PC-9 (cell line): ENCODE data around the gene ICE2. TPM values are rescaled to one million over a fixed set of nuclear protein-coding genes. Genes with fewer than 3 reads are reported as not detected.

Experiments
- BruUV-seq: library from RNA; stranded (reverse); fragments of 400-500 nt; replicated peaks from 2 replicates; lab custom pipeline; 2021; lab: Mats Ljungman, UMichigan
- CTCF ChIA-PET: fragments of 300-600 bp; sonication (Branson Sonifier 250); formaldehyde crosslinking; loops from one replicate; lab custom pipeline; 2022; ENCODE audit warnings: antibody characterized with exemption; lab: Charles Lee
- POLR2A ChIA-PET: fragments of 300-600 bp; sonication (Branson Sonifier 250); formaldehyde crosslinking; loops from one replicate; lab custom pipeline; 2022; ENCODE audit warnings: antibody characterized with exemption; ENCODE audit not compliant: unreplicated experiment; lab: Charles Lee
- DNase-seq, 2 experiments: peaks; one replicate each; pipeline versions ENCODE4 v3.0.0 to v3.0.0-alpha.2; 2015 to 2022; ENCODE audit warnings: mixed read lengths in 1 of 2
- H2AFZ ChIP-seq: fragments of 200-600 bp; sonication (generic); 2 replicates; pipeline ENCODE4 v1.8.1; 2017; ENCODE audit warnings: antibody characterized with exemption
- H3F3A ChIP-seq: fragments of 200-600 bp; sonication (generic); 2 replicates; pipeline ENCODE4 v1.8.1; 2017; ENCODE audit warnings: antibody characterized with exemption, mild to moderate bottlenecking, low read depth; ENCODE audit not compliant: insufficient read depth
- H3K27ac ChIP-seq: fragments of 200-600 bp; sonication (generic); 2 replicates; pipeline ENCODE4 v1.6.1; 2016; ENCODE audit warnings: mixed run types
- H3K27me3 ChIP-seq: fragments of 200-600 bp; sonication (generic); 2 replicates; pipeline ENCODE4 v1.6.1; 2016; ENCODE audit warnings: low read depth, mixed run types; ENCODE audit not compliant: insufficient read depth
- H3K36me3 ChIP-seq: fragments of 200-600 bp; sonication (generic); 2 replicates; pipeline ENCODE4 v1.6.1; 2016; ENCODE audit warnings: low read depth, mixed run types
- H3K4me1 ChIP-seq: fragments of 200-600 bp; sonication (generic); replicated peaks from 2 replicates; pipeline ENCODE4 v1.6.1; 2016; ENCODE audit warnings: mixed run types; ENCODE audit not compliant: insufficient read depth
- H3K4me2 ChIP-seq: fragments of 200-600 bp; sonication (generic); 2 replicates; pipeline ENCODE4 v1.6.1; 2017; ENCODE audit warnings: mixed run types
- H3K4me3 ChIP-seq: fragments of 200-600 bp; sonication (generic); 2 replicates; pipeline ENCODE4 v1.6.1; 2016; ENCODE audit warnings: mixed run types
- H3K79me2 ChIP-seq: fragments of 200-600 bp; sonication (generic); 2 replicates; pipeline ENCODE4 v1.6.1; 2017; ENCODE audit warnings: low read depth, mixed run types
- H3K9me2 ChIP-seq: fragments of 200-600 bp; sonication (generic); 2 replicates; pipeline ENCODE4 v1.8.1; 2017; ENCODE audit warnings: mild to moderate bottlenecking; ENCODE audit not compliant: insufficient read depth
- H3K9me3 ChIP-seq: fragments of 200-600 bp; sonication (generic); 2 replicates; pipeline ENCODE4 v1.8.1; 2016; ENCODE audit warnings: low read depth; ENCODE audit not compliant: insufficient read depth
- H4K20me1 ChIP-seq: fragments of 200-600 bp; sonication (generic); 2 replicates; pipeline ENCODE4 v1.8.1; 2017; ENCODE audit not compliant: insufficient read depth
- CTCF ChIP-seq: fragments of 200-600 bp; sonication (generic); conservative IDR thresholded peaks from 2 replicates; pipeline ENCODE4 v1.6.1; 2017; ENCODE audit warnings: mixed run types, antibody characterized with exemption, mild to moderate bottlenecking, moderate library complexity
- EZH2 ChIP-seq: fragments of 200-600 bp; sonication (generic); IDR thresholded peaks from 2 replicates; pipeline ENCODE4 v1.8.0; 2017; ENCODE audit warnings: antibody characterized with exemption, low read depth
- intact Hi-C: fragments of 100-400 bp; cut with micrococcal nuclease; formaldehyde crosslinking; loops from one replicate; pipeline ENCODE4 v1.10.0; 2022; ENCODE audit not compliant: unreplicated experiment
- total RNA-seq: library from RNA; stranded (reverse); gene quantifications from 2 replicates; pipeline ENCODE4 v1.2.3, GENCODE V29; 2021

ICE2 gene
- total RNA-seq, 1 experiment from 2014 or later, result 67.5 TPM

GRCh38 chr15:60374209-60374608 is 104.7 kb downstream of the ICE2 start:
- intact Hi-C loops, result loop anchor here (1.0 to 5.0 kb wide), 4 partner anchors 19 to 1097 kb away; no protein-coding TSS in a partner anchor
- H2AFZ ChIP-seq, result no peak overlapping the region
- no peaks in the 10 kb centered on the region for H3K9me3 ChIP-seq
- H3K4me2 ChIP-seq, result peak overlapping the region; percentile 56
- no peaks in the 10 kb centered on the region for H3K9me2 ChIP-seq
- no TSS peak for BruUV-seq
- H3K4me1 ChIP-seq, result peaks cover 52% of the 10 kb centered on the region
- CTCF ChIA-PET, result interaction anchor here (1.0 to 1.3 kb wide), 3 partner anchors 12 to 70 kb away, joined by 3 to 11 read pairs (median 3); no protein-coding TSS in a partner anchor
- POLR2A ChIA-PET, result interaction anchor here (0.9 to 1.4 kb wide), 10 partner anchors 9 to 558 kb away, joined by 3 to 24 read pairs (median 6); partner anchors contain the start of gene ANXA2
- H3K36me3 ChIP-seq, result no peaks in the 10 kb centered on the region
- no peaks in the 10 kb centered on the region for H4K20me1 ChIP-seq
- H3K27ac ChIP-seq, result peak overlapping the region; percentile 97
- TF ChIP-seq CTCF, result no peak
- no peak for TF ChIP-seq EZH2
- peaks cover 32% of the 10 kb centered on the region for H3F3A ChIP-seq
- no peaks in the 10 kb centered on the region for H3K27me3 ChIP-seq
- peaks cover 64% of the 10 kb centered on the region for H3K79me2 ChIP-seq
- no peak overlapping the region; the same call in 1 of the 2 replicates for H3K4me3 ChIP-seq
- no peak for DNase-seq

- Histone ChIP-seq H3K9me2 (no peaks in the 10 kb centered on the region), H3K4me3 (no peak overlapping the region), H3K79me2 (peaks cover 68% of the 10 kb centered on the region), H3K27ac (peak overlapping the region; percentile 97), H3K27me3 (no peaks in the 10 kb centered on the region), H3F3A (peaks cover 32% of the 10 kb centered on the region), H3K9me3 (no peaks in the 10 kb centered on the region), H3K4me1 (peaks cover 49% of the 10 kb centered on the region), H4K20me1 (no peaks in the 10 kb centered on the region), H3K36me3 (no peaks in the 10 kb centered on the region), H3K4me2 (peak overlapping the region; percentile 56), H2AFZ (no peak overlapping the region)
- DNase-seq, result no peak
- BruUV-seq, result TSS peak; percentile 31
- no peak for TF ChIP-seq EZH2
- no peak for TF ChIP-seq CTCF
- intact Hi-C loops, result loop anchor here (1.0 to 5.0 kb wide), 4 partner anchors 20 to 1096 kb away; no protein-coding TSS in a partner anchor
- CTCF ChIA-PET, result no interaction called here
- POLR2A ChIA-PET, result interaction anchor here (0.6 kb wide), 1 partner anchor 11 kb away, joined by 15 read pairs; no protein-coding TSS in a partner anchor
Observed at GRCh38 chr15:60373745-60374144, 105.2 kb downstream of the ICE2 start.

GRCh38 chr15:60373327-60373726 is 105.6 kb downstream of the ICE2 start:
- TF ChIP-seq EZH2 (no peak), CTCF (no peak)
- Histone ChIP-seq H3F3A (peaks cover 32% of the 10 kb centered on the region; the same call in 1 of the 2 replicates), H3K4me3 (no peak overlapping the region), H3K9me3 (no peaks in the 10 kb centered on the region), H4K20me1 (no peaks in the 10 kb centered on the region), H3K9me2 (no peaks in the 10 kb centered on the region), H3K36me3 (no peaks in the 10 kb centered on the region), H3K4me1 (peaks cover 49% of the 10 kb centered on the region), H3K27ac (peak overlapping the region; percentile 97), H3K27me3 (no peaks in the 10 kb centered on the region), H3K4me2 (peak overlapping the region; percentile 56; the same call in 1 of the 2 replicates), H2AFZ (no peak overlapping the region), H3K79me2 (peaks cover 69% of the 10 kb centered on the region)
- CTCF ChIA-PET, result no interaction called here
- intact Hi-C loops, result loop anchor here (5.0 kb wide), 2 partner anchors 546 to 1096 kb away; no protein-coding TSS in a partner anchor
- POLR2A ChIA-PET, result interaction anchor here (0.6 kb wide), 1 partner anchor 11 kb away, joined by 15 read pairs; no protein-coding TSS in a partner anchor
- DNase-seq, result no peak
- BruUV-seq, result no TSS peak
